ENCODE measurements around the gene PCBP3. TPM values are rescaled to one million over a fixed set of nuclear protein-coding genes. Genes with fewer than 3 reads are reported as not detected.

Gene PCBP3
- total and polyA plus RNA-seq, 2 of the 8 experiments (the other 6 are each of a cell fraction or from before 2014, with no cell fraction given), result 3.5 to 6.3 TPM

DNA sequence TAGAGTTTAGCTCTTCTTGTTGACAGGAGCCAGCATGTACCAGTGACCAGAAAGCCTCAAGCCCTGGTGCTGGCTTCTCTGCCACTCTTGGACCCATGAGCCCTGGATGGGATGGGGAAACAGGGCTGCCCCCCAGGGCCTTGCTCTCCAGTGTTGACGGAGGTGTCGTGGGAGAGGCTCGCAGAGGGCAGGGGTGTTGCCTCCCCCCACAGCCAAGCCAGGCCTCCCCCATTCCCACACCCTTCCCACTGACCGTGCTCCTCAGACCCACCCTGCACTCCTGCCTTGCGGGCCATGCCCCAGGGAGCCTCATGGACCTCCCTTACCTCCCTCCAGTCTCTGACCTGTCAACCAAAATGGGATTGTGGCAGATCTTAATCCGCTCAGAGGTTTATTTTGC is 214.2 kb downstream of the PCBP3 start:
- ChIA-PET POLR2A (ENCODE audit: partially characterized antibody) (no interaction called here), CTCF (ENCODE audit: partially characterized antibody) (interaction anchor here (1.2 to 1.9 kb wide), 4 partner anchors 14 to 96 kb away, joined by 3 to 7 read pairs (median 4); no protein-coding TSS in a partner anchor)
- Histone ChIP-seq H3K56ac (replicated peaks; ENCODE audit: insufficient read length, low read depth, low read length) (no peak overlapping the region), H3K23ac (ENCODE audit: insufficient read length) (no peak overlapping the region), H3K9ac (replicated peaks in 1 of 4; ENCODE audit: extremely low read depth in 1 of 4, low read depth in 3 of 4, low read length in 3 of 4) (no peak overlapping the region), H2BK12ac (ENCODE audit: low read depth, low read length) (no peak overlapping the region; the same call in 1 of the 2 replicates), H3K14ac (ENCODE audit: insufficient read length) (no peak overlapping the region), H4K91ac (replicated peaks; ENCODE audit: insufficient read length, low read length) (no peak overlapping the region), H3K4ac (replicated peaks; ENCODE audit: insufficient read length, low read depth, low read length) (no peak overlapping the region), H3K4me1 (replicated peaks in 1 of 4; ENCODE audit: control insufficient read depth in 3 of 4, insufficient read depth in 4 of 4, low read length in 3 of 4) (peaks cover 0 to 8% (median 4%) of the 10 kb centered on the region in 4 experiments; a peak in 2 of 7 replicates), H3K36me3 (ENCODE audit: control insufficient read depth in 2 of 4, insufficient read depth in 4 of 4, low read length in 3 of 4) (no peaks in the 10 kb centered on the region), H2BK15ac (ENCODE audit: low read length) (0 out of 2 replicates have a peak overlapping the region, but pooled peaks have one; percentile 29), H2BK5ac (ENCODE audit: low read depth, low read length) (no peak overlapping the region), H3K27ac (ENCODE audit: low read depth, low read length) (no peak overlapping the region), H3K23me2 (ENCODE audit: low read depth, low read length) (no peaks in the 10 kb centered on the region), H3K4me2 (ENCODE audit: insufficient read depth in 1 of 2, low read depth in 2 of 2, low read length in 2 of 2) (no peak overlapping the region), H3K79me1 (ENCODE audit: low read depth, low read length) (no peaks in the 10 kb centered on the region), H2AFZ (ENCODE audit: low read length) (no peak overlapping the region), H2BK20ac (ENCODE audit: low read length) (no peak overlapping the region), H3K27me3 (replicated peaks in 1 of 4; ENCODE audit: control insufficient read depth in 3 of 4, extremely low read depth in 1 of 4, insufficient read depth in 3 of 4, low read length in 3 of 4) (no peaks in the 10 kb centered on the region), H3K18ac (ENCODE audit: extremely low read depth, low read length) (no peak overlapping the region; the same call in 1 of the 2 replicates), H3K9me3 (ENCODE audit: insufficient read depth in 2 of 2, low read depth in 1 of 2, low read length in 1 of 2) (no peaks in the 10 kb centered on the region), H4K5ac (ENCODE audit: insufficient read length, low read depth, low read length) (no peak overlapping the region), H3K79me2 (ENCODE audit: control insufficient read depth in 1 of 2, insufficient read depth in 2 of 2, low read length in 2 of 2) (no peaks in the 10 kb centered on the region), H4K20me1 (replicated peaks in 1 of 2; ENCODE audit: control insufficient read depth in 1 of 2, insufficient read depth in 2 of 2, low read length in 2 of 2) (no peaks in the 10 kb centered on the region), H2AK5ac (ENCODE audit: low read depth, low read length) (0 out of 2 replicates have a peak overlapping the region, but pooled peaks have one; percentile 24), H2BK120ac (replicated peaks; ENCODE audit: low read depth, low read length) (no peak overlapping the region), H3K4me3 (ENCODE audit: extremely low read depth in 1 of 4, insufficient read depth in 2 of 4, low read depth in 3 of 4, low read length in 4 of 4) (no peak overlapping the region), H4K8ac (ENCODE audit: extremely low read depth, insufficient read depth, low read length) (peak overlapping the region; percentile 59)
- FAIRE-seq (no peak), DNase-seq (ENCODE audit: low read depth in 1 of 2, low spot score in 2 of 2) (peak in 1 of 2 experiments; percentile 28)
- WGBS, 2 experiments (ENCODE audit: extremely low coverage in 1 of 2, insufficient coverage in 1 of 2, insufficient read length in 1 of 2, insufficient replicate concordance in 2 of 2, low coverage in 1 of 2, low lambda C conversion rate in 2 of 2, missing lambda C conversion rate in 1 of 2), result 82% methylated on average over 6 of the region's 6 CpGs; no CpG with 5 or more reads in 1 of the 2 experiments
- TF ChIP-seq ASH2L (IDR thresholded peaks at IDR 0.05; ENCODE audit: low read length) (no peak), YY1 (IDR thresholded peaks at IDR 0.05; ENCODE audit: low read depth, low read length) (no peak), SP1 (IDR thresholded peaks at IDR 0.05; ENCODE audit: low read depth, low read length) (no peak), SRF (IDR thresholded peaks at IDR 0.05; ENCODE audit: low read depth, low read length) (no peak), PHF8 (conservative IDR thresholded peaks at IDR 0.05; ENCODE audit: low read depth, low read length) (no peak)
